EH (cell line): Measurements from ENCODE around the gene CDC45.
A peak's percentile ranks its signal among the peaks of the same experiment; 100 is the strongest.
"Not testable (repeated sequence)": the region's sequence is repeated elsewhere in the genome, so short reads cannot be mapped to it uniquely, and the experiment has no call there.

Experiments used
- DNase-seq: peaks from one replicate; pipeline ENCODE4 v3.0.0-alpha.2; 2015; ENCODE audit warnings: low read depth

Gene CDC45

DNA sequence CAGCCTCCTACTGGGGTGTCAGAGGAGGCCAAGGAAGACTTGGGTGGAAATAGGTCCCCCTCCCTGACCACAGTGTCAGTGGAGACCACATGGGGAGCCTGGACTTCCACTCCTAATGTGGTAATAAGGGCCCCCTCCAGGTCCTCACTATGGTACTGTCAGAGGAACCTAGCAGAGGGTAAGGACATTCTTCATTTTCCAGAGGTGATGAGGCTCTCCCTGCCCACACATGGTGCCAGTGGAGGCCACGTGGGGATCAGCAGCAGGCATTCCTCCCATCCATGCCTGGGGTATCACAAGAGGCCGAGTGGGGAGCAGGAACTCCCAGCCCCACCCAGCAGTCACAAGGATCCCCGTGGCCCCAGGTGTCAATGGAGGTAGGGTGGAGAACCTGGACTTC is 51.0 kb downstream of the CDC45 start:
- DNase-seq = no peak

DNA sequence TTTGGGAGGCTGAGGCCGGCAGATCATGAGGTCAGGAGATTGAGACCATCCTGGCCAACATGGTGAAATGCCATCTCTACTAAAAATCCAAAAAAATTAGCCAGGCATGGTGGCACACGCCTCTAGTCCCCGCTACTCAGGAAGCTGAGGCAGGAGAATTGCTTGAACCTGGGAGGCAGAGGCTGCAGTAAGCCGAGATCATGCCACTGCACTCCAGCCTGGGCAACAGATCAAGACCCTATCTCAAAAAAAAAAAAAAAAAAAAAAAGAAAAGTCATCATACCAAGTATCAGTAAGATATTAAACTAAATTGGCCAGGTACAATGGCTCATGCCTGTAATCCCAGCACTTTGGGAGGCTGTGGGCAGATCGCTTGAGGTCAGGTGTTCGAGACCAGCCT is 51.6 kb downstream of the CDC45 start:
- not testable (repeated sequence) for DNase-seq

DNA sequence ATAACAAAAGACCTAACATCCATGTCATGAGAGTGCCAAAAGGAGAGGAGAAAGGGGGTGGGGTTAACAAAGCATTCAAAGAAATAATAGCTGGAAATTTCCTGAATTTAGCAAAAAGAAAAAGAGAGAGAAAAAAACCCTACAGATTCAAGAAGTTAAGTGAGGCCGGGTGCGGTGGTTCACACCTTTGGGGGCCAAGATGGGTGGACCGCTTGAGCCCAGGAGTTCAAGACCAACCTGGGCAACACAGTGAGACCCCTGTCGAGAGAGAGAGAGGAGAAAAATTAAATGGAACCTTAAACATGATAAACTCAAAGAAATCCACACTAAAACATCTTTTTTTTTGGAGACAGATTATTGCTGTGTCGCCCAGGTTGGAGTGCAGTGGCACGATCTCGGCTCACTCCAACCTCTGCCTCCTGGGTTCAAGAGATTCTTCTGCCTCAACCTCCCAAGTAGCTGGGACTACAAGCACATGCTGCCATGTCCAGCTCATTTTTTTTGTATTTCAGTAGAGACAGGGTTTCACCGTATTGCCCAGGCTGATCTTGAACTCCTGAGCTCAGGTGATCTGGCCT is 53.4 kb downstream of the CDC45 start:
- DNase-seq = no peak

DNA sequence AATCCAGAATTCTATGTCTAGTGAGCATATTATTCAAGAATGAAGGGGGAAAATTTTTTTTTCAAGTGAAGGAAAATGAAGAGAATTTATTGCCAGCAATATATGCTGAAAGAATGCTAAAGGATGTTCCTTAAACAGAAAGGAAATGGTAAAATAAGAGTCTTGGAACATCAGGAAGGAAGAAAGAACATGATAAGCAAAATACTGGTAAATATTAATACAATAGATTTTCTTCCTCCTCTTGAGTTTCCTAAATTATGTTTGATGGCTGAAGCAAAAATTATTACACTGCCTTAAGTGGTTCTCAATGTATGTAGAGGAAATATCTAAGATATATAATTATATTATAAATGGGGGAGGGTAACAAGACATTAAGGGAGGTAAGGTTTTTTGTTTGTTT is 54.1 kb downstream of the CDC45 start:
- DNase-seq = no peak

DNA sequence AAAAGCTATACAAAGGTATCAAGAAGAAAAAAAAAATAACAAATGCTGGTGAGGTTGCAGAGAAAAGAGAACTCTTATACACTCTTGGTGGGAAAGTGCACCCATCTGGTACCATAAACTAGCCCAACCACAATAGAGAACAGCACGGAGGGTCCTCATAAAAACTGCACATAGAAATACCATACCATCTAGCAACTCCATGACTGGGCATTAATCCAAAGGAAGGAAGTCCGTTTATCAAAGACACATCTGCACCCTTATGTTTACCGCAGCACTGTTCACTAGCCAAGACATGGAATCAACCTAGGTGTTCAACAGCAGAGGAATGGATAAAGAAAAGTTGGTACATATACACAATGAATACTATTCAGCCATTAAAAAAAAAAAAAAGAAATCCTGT is 55.3 kb downstream of the CDC45 start:
- no peak for DNase-seq

- no peak for DNase-seq
These were observed 56.8 kb downstream of the CDC45 start for GRCh38 chr22:19536564-19536963.

GRCh38 chr22:19537941-19538488 is 58.3 kb downstream of the CDC45 start:
- no peak for DNase-seq

GRCh38 chr22:19540394-19540793 is 60.7 kb downstream of the CDC45 start:
- DNase-seq = no peak

DNA sequence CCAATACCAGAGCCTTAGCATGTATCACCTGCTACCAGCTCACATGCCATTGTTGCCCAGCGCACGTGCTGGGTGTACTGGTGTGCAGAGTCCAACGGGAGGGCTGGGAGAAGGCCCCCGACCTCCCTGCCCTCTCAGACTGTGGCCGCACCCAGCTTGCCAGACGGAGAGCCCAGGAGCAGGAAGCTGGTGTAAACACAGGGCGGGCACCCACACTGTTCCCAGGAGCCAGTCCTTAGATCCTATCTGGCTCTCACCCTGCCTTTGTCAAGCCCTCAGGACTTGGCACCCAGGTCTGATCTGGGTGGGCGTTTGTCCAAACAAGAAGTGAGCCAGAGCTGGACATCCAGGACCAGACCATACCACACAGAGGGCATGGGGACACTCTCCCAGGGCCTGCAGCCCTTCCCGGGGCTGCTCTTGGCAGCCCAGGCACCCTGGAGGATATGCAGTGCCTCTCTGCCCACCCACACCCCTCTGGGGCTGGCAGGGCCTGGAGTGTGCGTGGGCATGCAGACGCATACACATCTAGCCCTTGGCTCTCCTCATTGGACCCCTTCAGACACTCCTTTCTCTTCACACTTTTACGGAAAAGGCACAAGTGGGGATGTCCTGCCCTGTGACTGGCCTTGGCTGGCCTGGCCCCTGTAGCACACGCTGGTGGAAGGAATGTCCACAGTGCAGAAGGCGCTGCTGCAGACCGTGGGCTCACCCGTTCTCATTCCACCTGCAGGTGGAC is 64.4 kb downstream of the CDC45 start:
- no peak for DNase-seq

DNA sequence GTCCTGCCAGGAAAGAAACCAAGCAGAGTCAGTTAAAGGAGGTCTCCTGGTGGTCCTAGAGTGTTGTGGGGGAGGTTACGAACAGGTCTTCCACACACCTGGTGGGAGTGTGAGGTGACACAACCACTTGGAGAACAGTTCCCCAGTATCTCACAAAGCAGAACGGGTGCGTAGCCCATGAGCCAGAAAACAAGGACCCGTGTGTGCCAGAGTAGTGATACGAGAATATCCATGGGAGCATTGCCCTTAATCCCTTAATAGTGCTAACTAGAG is 66.2 kb downstream of the CDC45 start:
- no peak for DNase-seq

GRCh38 chr22:19546680-19547079 is 67.0 kb downstream of the CDC45 start:
- DNase-seq = no peak

GRCh38 chr22:19547620-19548019 is 67.9 kb downstream of the CDC45 start:
- DNase-seq = no peak

GRCh38 chr22:19548427-19548826 is 68.7 kb downstream of the CDC45 start:
- DNase-seq = not testable (repeated sequence)

- DNase-seq = no peak
These were observed 69.2 kb downstream of the CDC45 start for GRCh38 chr22:19548964-19549363.

- no peak for DNase-seq
These were observed 69.7 kb downstream of the CDC45 start for GRCh38 chr22:19549428-19549827.

- DNase-seq = no peak
These were observed 70.7 kb downstream of the CDC45 start for GRCh38 chr22:19550382-19550781.

DNA sequence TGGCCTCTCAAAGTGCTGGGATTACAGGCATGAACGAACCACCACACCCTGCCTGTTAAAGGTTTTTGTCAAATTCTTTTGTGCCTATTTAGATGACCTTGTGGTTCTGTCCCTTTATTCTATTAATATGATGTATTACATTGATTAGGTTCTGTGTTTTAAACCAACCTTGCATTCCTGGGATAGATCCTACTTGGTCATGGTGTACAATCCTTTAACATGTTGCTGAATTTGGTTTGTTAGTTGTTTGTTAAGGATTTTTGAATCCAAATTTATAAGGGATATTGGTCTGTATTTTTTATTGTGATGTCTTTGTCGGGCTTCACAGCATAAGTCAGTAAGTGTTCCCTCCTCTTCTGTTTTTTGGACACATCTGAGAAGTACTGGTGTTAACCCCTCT is 73.5 kb downstream of the CDC45 start:
- no peak for DNase-seq

DNA sequence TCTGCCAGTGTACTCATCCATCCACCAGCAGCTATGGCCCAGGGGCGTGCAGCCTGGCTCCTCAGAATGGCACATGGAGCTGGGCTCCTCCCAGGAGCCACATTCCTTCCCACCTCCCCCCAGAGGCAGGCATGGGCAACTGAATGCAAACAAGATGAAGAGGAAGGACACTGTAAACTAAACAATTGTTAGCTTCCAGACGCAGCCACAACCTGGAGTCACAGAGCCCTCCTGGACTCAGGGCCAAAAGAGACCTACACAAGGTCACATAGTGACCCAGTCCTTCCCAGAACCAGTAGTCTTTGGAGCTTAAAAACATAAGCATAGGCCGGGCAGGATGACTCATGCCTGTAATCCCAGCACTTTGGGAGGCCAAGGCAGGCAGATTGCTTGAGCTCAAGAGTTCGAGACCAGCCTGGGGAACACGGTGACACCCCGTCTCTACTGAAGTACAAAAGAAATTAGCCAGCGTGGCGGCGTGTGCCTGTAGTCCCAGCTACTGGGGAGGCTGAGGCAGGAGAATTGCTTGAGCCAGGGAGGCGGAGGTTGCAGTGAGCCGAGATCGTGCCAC is 75.2 kb downstream of the CDC45 start:
- peak; percentile 60 for DNase-seq

DNA sequence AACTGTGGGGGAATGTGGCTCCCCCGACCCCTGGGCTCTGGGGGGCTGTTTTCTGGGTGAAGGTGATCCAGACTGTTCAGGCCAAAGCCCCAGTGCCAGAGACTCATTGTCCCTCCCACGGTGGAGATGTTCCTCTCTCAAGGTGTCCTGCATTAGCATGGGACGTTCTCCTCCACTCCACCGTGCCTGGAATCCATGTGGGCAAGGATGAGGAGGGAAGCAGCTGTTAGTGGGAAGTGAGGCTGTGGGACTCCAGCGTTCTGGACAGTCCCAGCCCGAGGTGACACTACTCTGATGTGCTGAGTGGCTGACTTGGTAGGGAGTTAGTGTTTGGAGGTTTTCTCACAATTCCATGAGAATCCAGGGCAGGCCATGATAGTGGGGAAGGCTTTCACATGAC is 75.9 kb downstream of the CDC45 start:
- DNase-seq = no peak

GRCh38 chr22:19556963-19557545 is 77.3 kb downstream of the CDC45 start:
- no peak for DNase-seq

DNA sequence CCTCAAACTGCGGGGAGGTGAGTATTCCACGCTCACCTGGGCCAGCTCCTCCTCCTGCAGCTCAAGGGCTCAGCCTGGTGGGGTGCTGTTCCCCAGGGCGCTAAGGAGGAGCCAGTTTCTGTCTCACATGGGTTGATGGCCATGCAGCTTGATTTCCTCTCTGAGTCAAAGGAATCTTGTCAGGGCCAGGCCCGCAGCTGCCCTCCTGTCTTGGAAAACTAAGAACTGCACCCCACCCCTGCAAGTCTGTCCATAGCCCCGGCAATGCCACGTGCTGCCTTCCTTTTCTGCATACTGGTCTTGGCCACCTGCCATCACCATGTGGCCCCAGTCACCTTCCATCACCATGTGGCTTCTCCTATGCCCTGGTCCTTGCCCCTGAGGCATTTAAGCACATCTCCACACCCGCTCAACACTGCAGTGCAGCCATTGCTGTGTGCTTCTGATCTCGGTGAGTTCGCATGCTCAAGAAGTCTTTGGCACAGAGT is 79.6 kb downstream of the CDC45 start:
- no peak for DNase-seq

DNA sequence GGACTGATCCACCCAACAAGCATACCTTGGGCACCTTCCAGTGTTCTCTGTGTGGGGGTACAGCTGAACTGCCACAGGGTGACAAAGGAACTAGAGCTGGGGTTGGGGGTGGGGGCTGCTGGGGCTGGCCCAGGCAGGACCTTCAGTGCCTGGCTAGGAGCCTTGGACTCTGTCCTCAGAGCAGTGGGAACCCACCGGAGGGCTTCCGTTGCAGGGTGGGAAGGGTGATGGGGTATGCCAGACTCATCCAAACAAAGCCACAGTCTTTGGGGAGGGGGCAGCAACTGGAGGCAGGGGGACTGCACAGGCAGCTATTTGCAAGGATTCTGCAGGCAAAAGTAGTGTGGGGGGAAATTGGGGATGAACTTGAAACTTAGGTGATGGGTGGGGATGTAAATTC is 80.2 kb downstream of the CDC45 start:
- no peak for DNase-seq
